Right renal pelvis (tissue), 4 donors: Measurements from ENCODE around the gene CRB2. TPM values are rescaled to one million over a fixed set of nuclear protein-coding genes. Genes with fewer than 3 reads are reported as not detected.
"Not testable (repeated sequence)": the region's sequence is repeated elsewhere in the genome, so short reads cannot be mapped to it uniquely, and the experiment has no call there.

ENCODE experiments used
- DNase-seq, 4 donors: peaks; one replicate each; pipeline ENCODE4 v3.0.0-alpha.2; 2013; ENCODE audit warnings: low read depth in 4 of 4, low spot score in 3 of 4, missing footprints in 1 of 4
- polyA plus RNA-seq, 4 donors: library from polyadenylated mRNA; unstranded; fragments of 120-200 nt; gene quantifications; one replicate each; pipeline ENCODE4 v1.2.1, GENCODE V29; 2013; ENCODE audit not compliant: insufficient read length in 4 of 4

CRB2 gene
- polyA plus RNA-seq, 4 donors: 22.7 to 34.6 (median 23.8) TPM

DNA sequence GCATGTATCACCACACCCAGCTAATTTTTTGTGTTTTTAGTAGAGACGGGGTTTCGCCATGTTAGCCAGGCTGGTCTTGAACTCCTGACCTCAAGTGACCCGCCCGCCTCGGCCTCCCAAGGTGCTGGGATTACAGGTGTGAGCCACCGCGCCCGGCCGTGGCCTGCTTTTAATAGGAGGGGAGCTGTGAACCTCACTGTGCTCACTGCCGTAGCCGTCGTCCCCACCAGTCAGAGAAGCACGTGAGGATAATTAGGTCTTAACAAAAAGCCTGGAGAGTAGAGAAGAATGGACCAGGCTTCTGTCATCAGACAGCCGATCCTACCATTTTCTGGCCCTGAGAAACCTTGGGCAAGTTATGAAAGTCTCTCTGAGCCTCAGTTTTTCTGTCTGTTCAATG, 42.9 kb downstream of the CRB2 start:
- DNase-seq: not testable (repeated sequence)

DNA sequence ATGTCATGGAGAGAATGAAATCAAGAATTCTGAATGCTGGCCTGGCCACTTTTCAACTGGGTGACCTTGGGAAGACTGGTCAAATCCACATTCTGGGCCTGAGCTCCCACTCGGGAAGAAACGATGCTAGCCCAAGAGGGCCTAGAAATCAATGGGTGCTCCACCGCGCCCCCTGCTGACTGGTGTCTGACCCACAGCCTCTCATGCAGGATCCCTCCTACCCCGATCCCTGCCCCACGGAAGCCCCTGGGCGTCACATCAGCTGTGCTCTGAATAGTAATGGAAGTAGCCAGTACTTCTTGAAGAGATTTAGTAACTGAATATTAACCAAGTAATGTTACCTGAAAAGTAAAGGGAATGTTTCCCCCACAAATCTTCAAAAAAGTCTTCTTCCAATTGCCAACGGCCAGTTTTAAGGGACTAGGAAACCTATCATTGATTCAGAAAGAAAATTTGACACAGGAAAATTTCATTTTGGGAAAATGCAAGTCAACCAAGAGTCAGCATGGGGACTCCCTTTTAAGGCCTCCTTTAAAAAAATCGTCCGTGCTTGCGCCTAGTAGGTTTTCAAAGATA, 43.9 kb downstream of the CRB2 start:
- no peak for DNase-seq

DNA sequence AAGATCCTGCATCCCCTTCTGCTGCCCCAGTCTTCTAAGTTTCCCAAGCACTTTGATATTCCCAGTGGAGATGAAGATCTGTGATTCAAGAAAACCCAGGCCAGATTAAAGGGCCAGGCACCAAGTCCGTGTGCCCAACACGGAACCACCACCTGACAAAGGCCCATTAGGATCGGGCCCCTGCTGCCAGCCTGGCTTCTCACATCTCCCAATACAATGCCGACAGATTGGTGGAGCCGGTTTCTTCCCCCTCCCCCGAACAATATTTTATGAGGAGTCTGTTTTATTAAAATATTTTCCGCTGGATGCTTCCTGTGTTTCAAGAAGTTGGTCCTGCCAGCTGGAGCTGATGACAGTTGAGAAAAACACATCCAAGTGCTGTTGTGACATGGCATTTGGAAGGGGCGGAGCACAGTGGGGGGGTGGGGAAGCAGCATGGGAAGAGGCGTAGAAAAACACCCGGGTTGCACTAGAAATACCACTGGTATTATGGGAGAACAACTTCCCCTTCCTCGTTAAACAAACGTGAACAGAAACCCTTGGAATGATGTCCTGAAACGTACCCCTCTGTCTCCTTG, 45.0 kb downstream of the CRB2 start:
- no peak for DNase-seq

DNA sequence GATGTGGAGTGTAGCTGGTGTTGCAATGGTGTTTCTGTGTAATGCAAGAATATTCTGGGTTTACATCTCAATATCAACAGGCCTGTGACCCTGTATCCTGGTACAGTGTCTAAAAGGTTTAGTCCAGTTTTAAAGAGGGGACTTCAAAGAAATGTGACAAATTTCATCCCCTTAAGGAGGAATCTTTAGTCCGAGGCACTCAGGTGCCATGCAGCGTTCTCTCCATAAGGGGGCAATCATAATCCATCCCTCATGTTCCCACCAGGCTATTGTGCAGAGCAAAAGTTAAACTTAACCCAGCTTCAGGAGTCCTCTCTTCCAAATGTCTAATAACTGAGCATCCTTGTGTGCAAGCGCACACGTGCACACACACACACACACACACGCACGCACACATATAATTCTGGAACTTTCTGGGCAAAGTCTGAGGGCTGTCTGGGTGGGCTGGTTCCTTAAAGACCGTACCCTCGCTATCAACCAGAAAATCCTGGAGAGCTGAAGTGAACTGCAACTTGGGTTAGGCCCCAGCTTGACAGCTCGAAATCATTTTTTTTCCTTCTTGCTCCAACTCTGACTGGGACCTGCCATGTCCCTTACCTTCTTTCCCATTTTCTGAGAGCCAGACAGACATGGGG, 46.0 kb downstream of the CRB2 start:
- DNase-seq: peak in 1 of 4 donors; percentile 44

DNA sequence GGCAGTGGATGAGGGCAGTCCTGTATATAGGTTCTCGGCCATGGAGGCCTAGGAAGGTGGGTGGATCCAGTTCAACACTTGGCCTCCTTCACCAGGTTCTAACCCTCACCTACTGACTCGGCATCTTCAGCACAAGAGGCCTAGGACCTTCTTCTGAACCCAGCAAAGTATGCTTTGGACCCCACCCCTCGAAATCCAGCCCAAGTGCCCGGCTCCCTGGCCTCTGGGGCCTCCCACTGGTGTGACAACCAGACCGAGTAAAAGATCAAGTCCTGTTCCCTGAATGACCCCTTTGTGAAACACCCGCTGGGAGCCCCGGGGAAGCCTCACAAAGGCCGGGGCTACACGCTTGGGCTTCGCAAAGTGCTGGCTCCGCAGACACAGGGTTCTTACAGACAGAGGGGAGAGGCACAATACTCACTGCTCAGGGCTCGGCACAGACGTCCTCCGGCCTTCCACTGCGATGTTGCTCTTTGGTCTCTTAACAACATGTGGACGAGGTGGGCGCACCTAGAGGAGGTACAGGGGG, 47.0 kb downstream of the CRB2 start:
- DNase-seq: no peak

- DNase-seq: no peak
Observed at GRCh38 chr9:123406016-123406415, 50.0 kb downstream of the CRB2 start.

DNA sequence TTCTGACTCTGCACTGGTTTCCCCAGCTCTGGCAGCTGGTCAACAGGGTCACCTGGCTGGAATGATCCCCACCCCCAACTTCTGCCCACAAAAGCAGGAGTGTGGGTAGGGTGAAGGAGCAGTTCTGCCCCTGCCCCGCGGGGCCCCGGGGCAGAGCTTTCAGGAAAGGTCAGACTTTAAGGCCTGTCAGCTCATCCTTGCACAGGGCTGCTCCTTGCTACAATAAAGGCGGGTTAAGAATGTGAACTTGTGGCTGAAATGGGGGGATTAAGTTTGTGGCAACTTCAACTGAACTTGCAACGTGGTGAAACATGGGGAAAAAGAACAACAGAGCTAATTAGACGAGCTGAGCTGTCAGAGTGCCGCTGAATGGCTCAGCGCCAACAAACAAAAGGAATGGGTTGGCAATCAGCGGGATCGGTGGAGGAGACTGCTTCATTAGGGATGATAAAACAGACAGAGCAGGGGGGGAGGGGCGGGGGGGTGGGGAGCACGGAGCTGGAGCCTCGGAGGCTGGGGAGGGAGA, 50.8 kb downstream of the CRB2 start:
- no peak for DNase-seq

DNA sequence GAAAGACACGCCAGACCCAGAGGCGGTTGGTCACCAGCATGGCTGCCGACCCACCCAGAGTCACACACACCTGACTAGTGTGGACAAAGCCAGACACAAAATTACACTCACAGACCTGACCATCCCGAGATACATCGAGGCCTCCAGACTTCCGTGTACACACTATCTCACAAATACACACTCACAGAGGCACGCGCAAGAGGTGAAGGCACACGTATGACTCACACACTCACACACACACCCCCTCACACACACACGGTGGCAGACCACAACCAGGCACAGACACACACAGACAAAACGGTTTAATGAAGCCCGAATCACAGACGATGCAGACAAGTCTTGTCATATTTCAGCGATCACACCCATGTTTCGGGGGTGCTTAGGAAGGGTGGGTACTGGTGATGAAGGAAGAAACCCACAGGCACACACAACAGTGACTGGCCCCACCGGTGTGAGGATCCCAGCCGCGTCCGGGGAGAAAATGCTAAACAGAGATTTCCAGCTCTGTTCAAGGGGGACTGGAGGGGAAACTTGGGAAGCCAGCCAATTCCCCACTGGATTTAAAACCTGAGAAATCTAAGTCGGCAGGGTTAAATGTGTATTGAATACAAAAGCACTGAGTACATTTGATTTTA, 51.3 kb downstream of the CRB2 start:
- no peak for DNase-seq

DNA sequence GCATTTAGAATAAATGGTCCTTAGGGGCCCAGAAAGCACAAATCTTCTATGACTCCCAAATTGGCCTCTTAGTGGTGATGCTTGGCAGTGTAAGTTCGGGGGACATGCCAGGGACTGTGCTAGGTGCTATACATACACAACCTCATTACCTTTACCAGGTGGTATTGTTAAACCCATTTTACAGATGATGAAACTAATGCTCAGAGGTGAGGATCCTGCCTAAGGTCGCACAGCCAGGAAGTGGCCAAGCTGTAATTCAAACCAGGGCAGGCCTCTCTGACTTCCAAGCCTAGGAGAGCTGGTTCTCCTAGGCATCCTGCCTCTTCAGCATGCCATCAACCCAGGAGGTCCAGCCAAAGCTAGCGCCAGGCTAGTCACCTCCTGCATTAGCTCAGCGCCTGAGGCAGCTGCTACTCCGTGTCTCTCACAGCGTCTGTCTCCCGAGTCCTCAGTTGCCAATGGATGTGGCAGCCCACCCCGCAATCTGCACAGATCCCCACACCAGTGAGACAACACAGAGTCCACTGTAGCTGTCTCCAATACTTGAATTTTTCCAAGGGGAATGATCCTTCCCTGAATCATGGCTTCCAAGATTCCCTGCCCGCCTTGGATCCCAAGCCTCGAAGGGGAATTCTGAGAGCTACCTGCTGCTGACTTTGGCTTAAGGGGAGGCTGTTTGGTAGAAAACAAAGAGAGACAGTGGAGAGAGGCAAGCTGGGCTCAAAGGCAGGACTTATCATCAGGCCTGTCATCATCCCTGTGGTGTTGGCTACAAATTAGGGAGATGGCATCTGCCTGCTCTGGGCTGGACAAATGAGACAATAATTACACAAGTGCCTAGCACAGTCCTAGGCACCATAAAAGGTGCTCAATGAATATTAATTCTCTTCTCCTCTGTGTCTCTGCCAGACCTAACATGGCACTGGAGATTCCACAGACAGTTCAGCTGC, 52.6 kb downstream of the CRB2 start:
- no peak for DNase-seq

DNA sequence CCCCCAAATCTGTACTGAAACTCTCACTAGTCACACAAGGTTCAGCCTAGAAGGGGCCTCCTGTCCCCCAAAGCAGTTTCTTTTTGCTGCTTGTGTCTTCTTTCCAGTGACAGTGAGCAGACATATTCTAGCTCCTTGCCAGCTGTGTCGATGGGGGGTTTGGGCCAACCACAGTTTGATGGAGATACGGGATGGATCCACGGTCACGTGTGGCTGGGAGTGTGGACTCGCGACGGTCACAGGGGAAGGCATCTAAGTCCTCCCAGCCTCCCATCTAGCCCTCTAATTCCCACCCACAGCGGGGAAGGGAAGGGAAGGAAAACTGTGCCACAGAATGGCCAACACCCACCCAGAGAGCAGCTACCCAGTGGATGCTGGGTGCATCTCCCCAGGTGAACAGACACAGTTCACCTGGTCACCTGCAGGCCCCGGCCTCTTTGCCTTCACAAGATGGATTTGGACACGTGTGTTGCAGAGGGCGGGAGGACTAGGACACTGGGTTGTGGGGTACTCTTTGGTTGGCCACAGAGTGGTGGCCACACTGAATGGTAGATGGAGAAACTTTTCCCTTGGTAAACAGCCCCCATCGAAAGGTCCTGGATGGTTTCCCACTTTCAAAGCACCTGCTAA, 54.4 kb downstream of the CRB2 start:
- no peak for DNase-seq

DNA sequence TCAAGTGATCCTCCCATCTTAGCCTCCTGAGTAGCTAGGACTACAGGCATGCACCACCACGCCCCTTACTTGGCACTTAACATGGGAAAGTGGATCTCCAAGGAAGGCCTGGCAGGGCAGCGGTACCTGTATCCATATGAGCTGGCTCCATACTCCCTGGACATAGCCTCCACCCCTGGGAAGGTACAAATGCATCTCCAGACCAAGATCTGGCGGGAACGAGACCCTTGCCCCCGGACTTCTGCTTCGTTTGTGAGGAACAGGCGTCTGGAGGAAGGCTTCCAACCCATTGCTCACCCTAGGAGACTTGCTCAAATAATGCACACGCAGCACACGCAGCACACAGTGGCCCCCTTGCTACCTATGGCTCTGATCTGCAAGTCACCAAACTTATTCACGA, 55.2 kb downstream of the CRB2 start:
- no peak for DNase-seq

DNA sequence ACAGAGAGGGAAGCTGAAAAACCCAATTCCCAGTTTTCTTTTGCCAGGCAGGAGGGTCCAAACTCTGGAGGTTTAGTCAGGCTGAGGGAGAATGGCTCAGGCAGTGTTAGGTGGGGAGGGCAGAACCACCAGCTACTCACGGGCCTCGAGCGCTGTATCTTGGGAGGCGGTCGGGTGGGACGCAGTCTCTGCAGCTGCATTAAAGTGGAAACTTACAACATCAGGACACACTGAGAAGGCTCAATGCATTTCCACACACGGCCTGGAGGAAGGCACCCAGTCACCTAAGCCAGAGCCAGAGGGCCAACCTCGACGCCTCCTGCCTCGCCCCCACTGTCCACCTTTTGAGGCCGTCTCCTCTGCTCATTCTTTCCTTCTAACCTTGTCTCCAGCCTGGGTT, 55.6 kb downstream of the CRB2 start:
- DNase-seq: no peak

- no peak for DNase-seq
Observed at GRCh38 chr9:123412171-123412820, 56.3 kb downstream of the CRB2 start.

DNA sequence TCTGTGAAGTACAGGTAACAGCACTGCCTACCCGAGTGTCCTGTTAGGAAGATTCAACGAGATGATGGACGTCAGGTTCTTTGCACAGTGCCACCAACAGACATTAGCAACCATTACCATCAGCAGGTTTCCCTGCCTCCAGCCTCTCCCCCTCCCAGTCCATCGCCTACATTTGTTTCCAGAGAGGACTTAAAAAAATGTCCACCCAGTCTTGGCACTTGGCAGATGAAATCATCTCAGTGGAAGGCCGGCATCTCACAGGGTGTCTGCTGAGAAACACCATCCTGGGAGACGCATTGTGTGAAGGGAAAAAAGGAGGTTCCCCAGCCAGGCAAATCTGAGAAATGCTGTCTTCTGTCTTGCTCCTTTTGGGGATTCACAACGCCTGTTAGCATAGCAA, 58.2 kb downstream of the CRB2 start:
- no peak for DNase-seq

GRCh38 chr9:123414936-123415930, 59.2 kb downstream of the CRB2 start:
- DNase-seq: no peak

DNA sequence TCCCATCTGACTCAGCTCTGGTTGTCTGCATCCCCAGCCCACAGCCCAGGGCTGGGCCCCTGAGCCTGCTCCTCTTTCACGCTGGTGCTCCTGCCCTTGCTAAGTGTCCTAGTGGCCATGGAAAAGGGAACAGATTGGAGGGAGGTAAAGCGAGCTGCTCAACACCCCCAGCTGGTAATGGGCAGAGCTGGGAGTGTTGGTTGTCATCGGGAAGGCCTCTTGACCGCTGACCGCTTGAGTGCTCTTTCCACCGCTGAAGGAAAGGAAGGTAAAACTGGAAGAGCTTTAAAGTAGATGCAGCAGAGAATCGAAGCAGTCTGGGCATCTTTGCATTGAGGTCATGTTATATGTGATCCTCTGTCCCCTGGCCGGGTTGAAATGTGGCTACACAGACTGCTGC, 60.2 kb downstream of the CRB2 start:
- DNase-seq: no peak

DNA sequence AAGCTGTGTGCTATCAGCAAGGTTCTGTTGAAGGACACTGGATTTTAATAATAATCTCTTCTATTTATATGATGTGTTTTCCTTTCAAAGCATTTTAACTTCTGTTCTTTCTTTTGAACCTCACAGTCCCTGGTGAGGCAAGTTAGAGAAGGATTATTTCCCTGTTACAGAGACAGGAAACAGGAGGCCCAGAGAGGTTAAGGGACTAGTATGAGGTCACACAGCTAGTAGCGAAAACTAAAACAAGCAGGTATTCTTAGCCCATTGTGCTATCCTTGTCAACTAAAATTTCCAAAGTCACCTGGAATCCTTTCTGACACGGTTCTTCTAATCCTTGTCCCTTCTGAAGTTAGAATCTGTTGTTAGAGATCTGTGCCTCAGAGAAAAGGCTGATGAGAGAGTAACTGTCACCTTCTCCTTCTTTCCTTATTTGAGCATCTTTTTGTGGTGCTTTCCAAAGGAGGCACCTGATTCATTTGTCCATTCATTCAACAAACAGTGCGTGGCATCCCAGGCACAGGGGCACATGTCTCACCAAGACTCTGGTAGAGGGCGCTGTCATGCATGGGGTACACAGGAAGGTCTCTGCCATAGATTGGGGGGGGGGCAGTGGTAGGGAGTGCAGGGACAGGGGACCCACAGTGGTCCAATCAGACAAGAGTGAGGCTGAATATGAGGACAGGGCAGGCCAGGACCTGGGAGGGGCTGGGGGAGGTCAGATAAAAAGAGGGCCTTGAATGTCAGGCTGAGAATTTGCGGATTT, 61.5 kb downstream of the CRB2 start:
- no peak for DNase-seq
